OCI-LY7 (cell line): ENCODE results near the gene PRKG1.

Experiments
- CTCF ChIP-seq: fragments of 200-600 bp; sonication (generic); conservative IDR thresholded peaks from 2 replicates; pipeline ENCODE4 v1.5.1; 2014; ENCODE audit warnings: mild to moderate bottlenecking, antibody characterized with exemption, low read length, moderate library complexity, mixed read lengths
- EZH2phosphoT487 ChIP-seq: fragments of 200-600 bp; sonication (generic); IDR thresholded peaks from 2 replicates; pipeline ENCODE4 v1.6.1; 2018; ENCODE audit warnings: low read depth, borderline replicate concordance, mild to moderate bottlenecking, mixed run types, antibody characterized with exemption, low read length, moderate library complexity, mixed read lengths

GRCh38 chr10:51057925-51058324 lies 16.4 kb upstream of the PRKG1 start:
- TF ChIP-seq CTCF (no peak), EZH2phosphoT487 (no peak)
